IPS-NIHi11 (cell line): ENCODE measurements around the gene MYH11.

Source experiments
- DNase-seq: peaks from one replicate; pipeline ENCODE4 v3.0.0; 2012; ENCODE audit warnings: mixed read lengths, low spot score

The MYH11 gene

GRCh38 chr16:15777533-15778203 lies 79.2 kb downstream of the MYH11 start:
- peak; percentile 69 for DNase-seq

GRCh38 chr16:15776572-15776971 lies 80.3 kb downstream of the MYH11 start:
- DNase-seq, result no peak

- no peak for DNase-seq
Observed at GRCh38 chr16:15775663-15776304, 81.0 kb downstream of the MYH11 start.

- DNase-seq, result peak; percentile 36
Observed at GRCh38 chr16:15775209-15775608, 81.6 kb downstream of the MYH11 start.

GRCh38 chr16:15773968-15774367 lies 82.9 kb downstream of the MYH11 start:
- no peak for DNase-seq

- DNase-seq, result no peak
Observed at GRCh38 chr16:15772579-15773293, 84.1 kb downstream of the MYH11 start.

- no peak for DNase-seq
Observed at GRCh38 chr16:15771694-15772093, 85.1 kb downstream of the MYH11 start.

- no peak for DNase-seq
Observed at GRCh38 chr16:15770512-15770911, 86.3 kb downstream of the MYH11 start.

GRCh38 chr16:15770107-15770506 lies 86.7 kb downstream of the MYH11 start:
- DNase-seq, result no peak

- no peak for DNase-seq
Observed at GRCh38 chr16:15769239-15769638, 87.6 kb downstream of the MYH11 start.

- no peak for DNase-seq
Observed at GRCh38 chr16:15768201-15768600, 88.6 kb downstream of the MYH11 start.

- no peak for DNase-seq
Observed at GRCh38 chr16:15766918-15767317, 89.9 kb downstream of the MYH11 start.

GRCh38 chr16:15765880-15766279 lies 90.9 kb downstream of the MYH11 start:
- DNase-seq, result peak; percentile 68

GRCh38 chr16:15765116-15765515 lies 91.7 kb downstream of the MYH11 start:
- no peak for DNase-seq

- no peak for DNase-seq
Observed at GRCh38 chr16:15764112-15764511, 92.7 kb downstream of the MYH11 start.

GRCh38 chr16:15760129-15760528 lies 96.7 kb downstream of the MYH11 start:
- DNase-seq, result no peak

- no peak for DNase-seq
Observed at GRCh38 chr16:15759070-15759469, 97.8 kb downstream of the MYH11 start.

- no peak for DNase-seq
Observed at GRCh38 chr16:15757630-15758251, 99.1 kb downstream of the MYH11 start.

GRCh38 chr16:15757077-15757386 lies 99.8 kb downstream of the MYH11 start:
- no peak for DNase-seq

- DNase-seq, result no peak
Observed at GRCh38 chr16:15754821-15755534, 101.8 kb downstream of the MYH11 start.

GRCh38 chr16:15752717-15753488 lies 103.9 kb downstream of the MYH11 start:
- DNase-seq, result no peak

- DNase-seq, result no peak
Observed at GRCh38 chr16:15751940-15752339, 104.9 kb downstream of the MYH11 start.
